Esophagus (tissue), 2 donors: ENCODE results near the gene CCDC89. TPM values are rescaled to one million over a fixed set of nuclear protein-coding genes. Genes with fewer than 3 reads are reported as not detected.

Experiments used
- H3K27ac ChIP-seq, 2 donors: one replicate each; pipeline ENCODE4 v1.5.1; 2013; ENCODE audit warnings: low read depth in 2 of 2, mild to moderate bottlenecking in 2 of 2, inconsistent platforms in 1 of 2, low read length in 1 of 2, moderate library complexity in 1 of 2
- H3K27me3 ChIP-seq, 2 donors: one replicate each; pipeline ENCODE4 v1.6.1; 2013; ENCODE audit warnings: low read length in 2 of 2, control low read depth in 1 of 2, mild to moderate bottlenecking in 1 of 2; ENCODE audit not compliant: insufficient read depth in 2 of 2, control insufficient read depth in 1 of 2
- H3K36me3 ChIP-seq, 2 donors: one replicate each; pipeline ENCODE4 v1.6.1; 2013; ENCODE audit warnings: low read length in 1 of 2; ENCODE audit not compliant: control insufficient read depth in 2 of 2, insufficient read depth in 2 of 2
- H3K4me1 ChIP-seq, 2 donors: one replicate each; pipeline ENCODE4 v1.6.1; 2013; ENCODE audit warnings: low read length in 1 of 2; ENCODE audit not compliant: control insufficient read depth in 2 of 2, insufficient read depth in 2 of 2
- H3K4me3 ChIP-seq, 2 donors: one replicate each; pipeline ENCODE4 v1.5.1; 2013; ENCODE audit warnings: low read length in 2 of 2, mild to moderate bottlenecking in 2 of 2, low read depth in 1 of 2, moderate library complexity in 1 of 2
- H3K9me3 ChIP-seq, 2 donors: one replicate each; pipeline ENCODE4 v1.6.1; 2013; ENCODE audit warnings: mild to moderate bottlenecking in 2 of 2, low read depth in 1 of 2, low read length in 1 of 2, moderate library complexity in 1 of 2; ENCODE audit not compliant: control insufficient read depth in 2 of 2, insufficient read depth in 1 of 2
- WGBS, 2 donors: extraction: QIAGEN DNeasy Blood & Tissue Kit; methylation state at CpG; one replicate each; pipeline ENCODE4 v1.1.7; 2013; 5-methylcytosine and 5-hydroxymethylcytosine counted together
- polyA plus RNA-seq, 2 donors: library from polyadenylated mRNA; stranded (reverse); fragments of 200-250 nt; gene quantifications; one replicate each; pipeline ENCODE4 v1.2.3, GENCODE V29; 2013
- donor health status: healthy with polysubstance abuse.
- donor health status: Bipolar disorder and iron deficiency.

CCDC89 gene
- polyA plus RNA-seq, result under 1 TPM; 0.08 to 0.14 TPM

- H3K27me3 ChIP-seq, result no peaks in the 10 kb centered on the region
- WGBS, 2 donors, result 59% methylated on average over 13 of the region's 13 CpGs
- H3K9me3 ChIP-seq, result no peaks in the 10 kb centered on the region
- H3K36me3 ChIP-seq, result no peaks in the 10 kb centered on the region
- H3K27ac ChIP-seq, result peak within 1 kb of the TSS; percentile 42 to 63
- H3K4me3 ChIP-seq, result peak within 1 kb of the TSS in 1 of 2 donors; percentile 12
- H3K4me1 ChIP-seq, result peaks cover 0 to 2% of the 10 kb centered on the region in 2 donors
These were observed at the start of gene CCDC89 for GRCh38 chr11:85685820-85686459. Gene CCDC89, minus strand, starts transcription at chr11:85686195. Its CDS starts 65 bp downstream, at chr11:85686130.

GRCh38 chr11:85732965-85733364 lies 47.0 kb upstream of the CCDC89 start:
- no peak overlapping the region for H3K27ac ChIP-seq
- no peaks in the 10 kb centered on the region for H3K36me3 ChIP-seq
- H3K9me3 ChIP-seq, result no peaks in the 10 kb centered on the region
- no peaks in the 10 kb centered on the region for H3K27me3 ChIP-seq
- peaks cover 0 to 4% of the 10 kb centered on the region in 2 donors for H3K4me1 ChIP-seq
- H3K4me3 ChIP-seq, result no peak overlapping the region

- H3K4me1 ChIP-seq, result no peaks in the 10 kb centered on the region
- no peak overlapping the region for H3K4me3 ChIP-seq
- 94% methylated on average over 3 of the region's 3 CpGs for WGBS, 2 donors
- H3K27ac ChIP-seq, result no peak overlapping the region
- H3K27me3 ChIP-seq, result peaks cover 0 to 2% of the 10 kb centered on the region in 2 donors
- no peaks in the 10 kb centered on the region for H3K9me3 ChIP-seq
- H3K36me3 ChIP-seq, result no peaks in the 10 kb centered on the region
These were observed 40.4 kb upstream of the CCDC89 start for GRCh38 chr11:85726381-85726780.

- no peak overlapping the region for H3K27ac ChIP-seq
- no peaks in the 10 kb centered on the region for H3K4me1 ChIP-seq
- no peaks in the 10 kb centered on the region for H3K36me3 ChIP-seq
- H3K4me3 ChIP-seq, result no peak overlapping the region
- H3K27me3 ChIP-seq, result peaks cover 0 to 2% of the 10 kb centered on the region in 2 donors
- WGBS, 2 donors, result 65 to 70% methylated on average over 3 of the region's 3 CpGs
- H3K9me3 ChIP-seq, result no peaks in the 10 kb centered on the region
These were observed 39.7 kb upstream of the CCDC89 start for GRCh38 chr11:85725510-85726258.

- no peaks in the 10 kb centered on the region for H3K36me3 ChIP-seq
- no peak overlapping the region for H3K4me3 ChIP-seq
- H3K4me1 ChIP-seq, result no peaks in the 10 kb centered on the region
- H3K27me3 ChIP-seq, result peaks cover 0 to 2% of the 10 kb centered on the region in 2 donors
- H3K27ac ChIP-seq, result no peak overlapping the region
- H3K9me3 ChIP-seq, result no peaks in the 10 kb centered on the region
- WGBS, 2 donors, result 75 to 79% methylated on average over 6 of the region's 6 CpGs
These were observed 38.9 kb upstream of the CCDC89 start for GRCh38 chr11:85724748-85725465.

DNA sequence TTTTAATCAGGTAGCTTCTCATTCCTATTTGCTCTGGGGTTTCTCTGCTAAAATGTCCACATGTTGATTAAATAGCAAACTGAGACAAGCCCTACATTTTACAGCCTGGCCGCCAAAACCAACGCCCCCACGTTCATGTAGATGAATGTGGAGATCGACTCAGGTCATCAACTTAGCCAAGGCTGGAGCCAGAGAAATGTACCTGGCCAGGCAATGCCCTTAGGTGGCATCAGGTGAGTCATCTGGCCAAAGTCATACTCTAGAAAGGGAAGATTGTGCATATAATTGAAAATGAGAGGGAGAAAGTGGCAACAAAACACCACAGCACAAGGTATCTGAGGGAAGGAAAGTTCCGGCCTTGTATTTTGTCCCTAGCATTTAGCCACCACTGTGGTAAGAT lies 37.1 kb upstream of the CCDC89 start:
- Histone ChIP-seq H3K9me3 (no peaks in the 10 kb centered on the region), H3K36me3 (no peaks in the 10 kb centered on the region), H3K4me3 (no peak overlapping the region), H3K27ac (no peak overlapping the region), H3K27me3 (peaks cover 0 to 2% of the 10 kb centered on the region in 2 donors), H3K4me1 (no peaks in the 10 kb centered on the region)
- 72 to 73% methylated on average over 5 of the region's 5 CpGs for WGBS, 2 donors

DNA sequence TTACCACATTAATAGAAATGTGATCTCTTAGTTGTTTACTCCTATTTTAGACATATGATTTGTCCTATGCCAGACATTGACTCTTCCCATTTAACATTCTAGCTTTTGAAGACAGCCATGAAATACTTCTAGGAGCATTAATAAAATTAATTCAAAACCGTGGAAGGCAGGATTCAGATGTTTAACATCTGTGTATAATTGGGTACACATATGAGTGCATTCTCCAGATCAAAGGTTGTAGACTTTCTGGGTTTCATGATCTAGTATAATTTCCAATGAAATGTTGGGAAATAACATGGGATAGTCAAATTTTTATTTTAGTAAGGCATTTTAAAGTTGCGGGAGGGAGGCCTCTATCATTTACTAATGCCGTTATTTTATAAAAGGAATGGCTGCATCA lies 35.2 kb upstream of the CCDC89 start:
- H3K27ac ChIP-seq, result no peak overlapping the region
- H3K9me3 ChIP-seq, result no peaks in the 10 kb centered on the region
- H3K36me3 ChIP-seq, result no peaks in the 10 kb centered on the region
- 82 to 87% methylated on average over 3 of the region's 3 CpGs for WGBS, 2 donors
- H3K4me1 ChIP-seq, result no peaks in the 10 kb centered on the region
- no peaks in the 10 kb centered on the region for H3K27me3 ChIP-seq
- no peak overlapping the region for H3K4me3 ChIP-seq

- H3K4me1 ChIP-seq, result no peaks in the 10 kb centered on the region
- H3K36me3 ChIP-seq, result no peaks in the 10 kb centered on the region
- WGBS, 2 donors, result 46 to 49% methylated on average over 10 of the region's 10 CpGs
- peak overlapping the region in 1 of 2 donors; percentile 27 for H3K27ac ChIP-seq
- H3K4me3 ChIP-seq, result no peak overlapping the region
- no peaks in the 10 kb centered on the region for H3K27me3 ChIP-seq
- H3K9me3 ChIP-seq, result no peaks in the 10 kb centered on the region
These were observed 33.2 kb upstream of the CCDC89 start for GRCh38 chr11:85718991-85719807.
